Kidney epithelial cell (primary cell): ENCODE results near the gene KIAA1958. TPM values are rescaled to one million over a fixed set of nuclear protein-coding genes. Genes with fewer than 3 reads are reported as not detected.

Experiments
- DNase-seq: peaks from one replicate; pipeline ENCODE4 v3.0.0-alpha.2; 2010; ENCODE audit warnings: low read depth
- H3K27me3 ChIP-seq: 2 replicates; pipeline ENCODE4 v1.6.0; 2011; ENCODE audit warnings: low read length; ENCODE audit not compliant: control insufficient read depth, insufficient read depth
- H3K36me3 ChIP-seq: 2 replicates; pipeline ENCODE4 v1.5.1; 2011; ENCODE audit warnings: low read length; ENCODE audit not compliant: control insufficient read depth, insufficient read depth
- H3K4me3 ChIP-seq: 2 replicates; pipeline ENCODE4 v1.5.1; 2011; ENCODE audit warnings: low read depth, mild to moderate bottlenecking, control low read depth, low read length
- total RNA-seq: library from RNA; depleted of rRNA; stranded (reverse); fragments of >200 nt; gene quantifications from 2 replicates; pipeline ENCODE4 v1.2.3, GENCODE V29; 2015
- TF ChIP-seq, protein P1 (sequence below): IDR thresholded peaks from 2 replicates; pipeline ENCODE4 v1.5.1; 2011; ENCODE audit warnings: mild to moderate bottlenecking, moderate library complexity, low read length, control low read depth, inconsistent platforms; ENCODE audit not compliant: insufficient read depth, poor library complexity, severe bottlenecking

The KIAA1958 gene
- total RNA-seq, 1 donor from 2014 or later = 7.5 TPM

DNA sequence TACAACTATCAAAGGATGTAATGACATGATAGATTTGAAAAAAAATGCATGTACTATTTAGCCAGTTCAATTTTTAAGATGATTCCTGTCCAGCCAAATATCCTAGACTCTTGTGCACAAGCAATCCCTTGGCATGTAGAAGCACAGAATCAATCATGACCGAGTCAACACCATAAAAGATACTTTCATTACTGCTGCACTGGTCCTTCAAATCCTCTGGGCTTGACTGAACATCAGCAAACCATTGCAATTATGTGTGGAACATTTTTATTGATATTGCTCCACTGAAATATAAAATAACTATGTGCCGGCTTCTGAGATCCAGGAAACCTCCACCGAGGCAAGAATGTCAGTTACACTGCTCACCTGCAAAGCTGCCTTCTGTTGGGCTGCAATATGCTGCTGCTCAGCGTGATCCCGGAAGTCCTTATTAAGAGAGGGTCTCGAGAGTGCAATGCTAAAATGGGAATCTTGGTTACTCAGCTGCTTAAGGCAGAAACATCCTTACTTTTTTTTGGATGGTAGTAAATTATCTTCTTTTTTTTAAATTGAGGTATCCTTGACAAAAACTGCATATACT lies 202.6 kb downstream of the KIAA1958 start:
- no peak overlapping the region for H3K4me3 ChIP-seq
- no peak for DNase-seq
- H3K27me3 ChIP-seq = no peaks in the 10 kb centered on the region
- TF ChIP-seq, protein P1, sequence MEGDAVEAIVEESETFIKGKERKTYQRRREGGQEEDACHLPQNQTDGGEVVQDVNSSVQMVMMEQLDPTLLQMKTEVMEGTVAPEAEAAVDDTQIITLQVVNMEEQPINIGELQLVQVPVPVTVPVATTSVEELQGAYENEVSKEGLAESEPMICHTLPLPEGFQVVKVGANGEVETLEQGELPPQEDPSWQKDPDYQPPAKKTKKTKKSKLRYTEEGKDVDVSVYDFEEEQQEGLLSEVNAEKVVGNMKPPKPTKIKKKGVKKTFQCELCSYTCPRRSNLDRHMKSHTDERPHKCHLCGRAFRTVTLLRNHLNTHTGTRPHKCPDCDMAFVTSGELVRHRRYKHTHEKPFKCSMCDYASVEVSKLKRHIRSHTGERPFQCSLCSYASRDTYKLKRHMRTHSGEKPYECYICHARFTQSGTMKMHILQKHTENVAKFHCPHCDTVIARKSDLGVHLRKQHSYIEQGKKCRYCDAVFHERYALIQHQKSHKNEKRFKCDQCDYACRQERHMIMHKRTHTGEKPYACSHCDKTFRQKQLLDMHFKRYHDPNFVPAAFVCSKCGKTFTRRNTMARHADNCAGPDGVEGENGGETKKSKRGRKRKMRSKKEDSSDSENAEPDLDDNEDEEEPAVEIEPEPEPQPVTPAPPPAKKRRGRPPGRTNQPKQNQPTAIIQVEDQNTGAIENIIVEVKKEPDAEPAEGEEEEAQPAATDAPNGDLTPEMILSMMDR = no peak
- H3K36me3 ChIP-seq = no peaks in the 10 kb centered on the region

DNA sequence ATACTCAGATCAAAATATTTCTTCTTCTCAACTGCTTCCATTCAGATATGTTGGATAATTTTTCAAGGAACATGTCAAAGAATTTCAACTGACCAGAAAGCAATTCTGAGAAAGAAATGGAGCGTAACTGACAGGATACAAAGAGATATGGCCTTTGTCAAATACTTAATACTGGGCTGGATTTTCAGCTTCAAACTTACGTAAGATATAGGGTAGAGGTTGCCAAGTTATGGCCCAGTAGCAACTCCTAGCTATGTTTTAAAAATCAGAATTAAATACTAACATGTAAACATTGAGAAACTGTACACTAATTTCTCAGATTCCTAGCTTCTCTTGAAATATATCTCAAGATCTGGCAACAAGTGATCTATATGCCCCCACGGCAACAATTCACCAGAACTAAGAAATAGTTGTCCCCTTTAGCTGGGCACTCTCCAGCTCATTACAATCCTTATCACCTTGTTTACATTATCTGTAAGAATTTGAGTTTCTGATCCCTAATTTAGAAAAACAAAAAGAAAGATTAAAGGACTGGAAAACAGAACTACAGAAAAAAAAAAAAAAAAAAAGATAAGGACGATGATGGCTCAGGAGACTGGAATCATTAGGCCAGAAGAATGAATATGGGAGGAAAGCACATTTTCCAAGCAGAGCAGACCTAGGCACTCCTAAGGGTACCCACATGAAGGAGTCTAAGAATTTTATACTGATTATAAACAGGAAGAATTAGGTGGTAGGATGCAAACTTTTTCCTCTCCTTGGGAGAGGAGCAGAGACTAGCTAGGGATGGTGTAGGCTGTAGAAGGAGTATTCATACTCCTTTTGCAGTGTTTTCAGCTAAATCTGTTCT lies 208.3 kb downstream of the KIAA1958 start:
- TF ChIP-seq, protein P1 = no peak
- Histone ChIP-seq H3K36me3 (no peaks in the 10 kb centered on the region), H3K4me3 (no peak overlapping the region), H3K27me3 (no peaks in the 10 kb centered on the region)
- no peak for DNase-seq

- TF ChIP-seq, protein P1 = no peak
- no peak for DNase-seq
- Histone ChIP-seq H3K27me3 (no peaks in the 10 kb centered on the region), H3K4me3 (no peak overlapping the region), H3K36me3 (no peaks in the 10 kb centered on the region)
Measured at GRCh38 chr9:112696461-112696860, 209.8 kb downstream of the KIAA1958 start.

- no peak for DNase-seq
- TF ChIP-seq, protein P1 = no peak
- no peaks in the 10 kb centered on the region for H3K36me3 ChIP-seq
- no peaks in the 10 kb centered on the region for H3K27me3 ChIP-seq
- no peak overlapping the region for H3K4me3 ChIP-seq
Measured at GRCh38 chr9:112699230-112699629, 212.6 kb downstream of the KIAA1958 start.

- Histone ChIP-seq H3K4me3 (no peak overlapping the region), H3K36me3 (no peaks in the 10 kb centered on the region), H3K27me3 (no peaks in the 10 kb centered on the region)
- TF ChIP-seq, protein P1 = no peak
- no peak for DNase-seq
Measured at GRCh38 chr9:112700085-112700484, 213.5 kb downstream of the KIAA1958 start.
